ENCODE data around the gene KCND2. TPM values are rescaled to one million over a fixed set of nuclear protein-coding genes. Genes with fewer than 3 reads are reported as not detected.

The KCND2 gene
- total RNA-seq, 4 donors from 2014 or later = 0.96 to 3.8 (median 1.7) TPM

- DNase-seq (ENCODE audit: low spot score) (no peak), ATAC-seq (ENCODE audit: low FRiP score) (no peak)
- no peak for TF ChIP-seq CTCF (IDR thresholded peaks at IDR 0.05)
Observed at GRCh38 chr7:120732256-120732655, 459.3 kb downstream of the KCND2 start.

GRCh38 chr7:120733143-120733542, 460.2 kb downstream of the KCND2 start:
- ATAC-seq (ENCODE audit: low FRiP score) (no peak), DNase-seq (ENCODE audit: low spot score) (no peak)
- no peak for TF ChIP-seq CTCF (IDR thresholded peaks at IDR 0.05)

GRCh38 chr7:120733835-120734234, 460.9 kb downstream of the KCND2 start:
- no peak for TF ChIP-seq CTCF (IDR thresholded peaks at IDR 0.05)
- no peak for ATAC-seq (ENCODE audit: low FRiP score)
- no peak for DNase-seq (ENCODE audit: low spot score)

- TF ChIP-seq CTCF (IDR thresholded peaks at IDR 0.05) = no peak
- DNase-seq (ENCODE audit: low spot score) = no peak
- ATAC-seq (ENCODE audit: low FRiP score) = no peak
Observed at GRCh38 chr7:120735791-120736190, 462.8 kb downstream of the KCND2 start.

GRCh38 chr7:120738816-120739215, 465.8 kb downstream of the KCND2 start:
- ATAC-seq (ENCODE audit: low FRiP score) (no peak), DNase-seq (ENCODE audit: low spot score) (no peak)
- TF ChIP-seq CTCF (IDR thresholded peaks at IDR 0.05) = no peak

- TF ChIP-seq CTCF (IDR thresholded peaks at IDR 0.05) = no peak
- ATAC-seq (ENCODE audit: low FRiP score) = no peak
Observed at GRCh38 chr7:120740348-120740747, 467.4 kb downstream of the KCND2 start.

GRCh38 chr7:120741371-120742042, 468.5 kb downstream of the KCND2 start:
- ATAC-seq (ENCODE audit: low FRiP score) = no peak
- DNase-seq (ENCODE audit: low spot score) = no peak
- TF ChIP-seq CTCF (IDR thresholded peaks at IDR 0.05) = no peak

More at GRCh38 chr7:120740348-120740747, 467.4 kb downstream of the KCND2 start:
- DNase-seq (ENCODE audit: low spot score) = no peak
